ENCODE results near the gene ABCG1. TPM values are rescaled to one million over a fixed set of nuclear protein-coding genes. Genes with fewer than 3 reads are reported as not detected.

Gene ABCG1
- total and polyA plus RNA-seq, 12 donors: 5.5 to 26.2 (median 14.6) TPM

DNA sequence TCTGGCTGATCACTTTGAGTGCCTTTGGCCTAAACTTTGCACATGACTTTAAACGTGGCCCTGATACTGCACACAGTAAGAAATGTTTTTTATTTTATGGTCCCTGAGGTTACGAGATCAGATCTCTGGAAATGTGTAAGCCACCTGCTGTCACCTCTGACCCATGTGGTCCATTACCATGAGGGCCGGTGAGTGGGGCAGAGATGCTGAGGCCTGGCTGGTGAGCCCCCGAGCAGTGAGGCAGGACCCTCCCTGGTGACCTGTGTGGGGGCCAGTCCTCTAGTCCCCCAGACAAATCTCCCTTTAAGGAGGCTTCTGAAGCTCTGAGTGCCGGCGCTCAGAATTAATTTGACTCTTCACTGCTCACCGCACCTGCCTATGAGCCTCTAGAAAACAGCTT is 83.9 kb downstream of the ABCG1 start:
- Histone ChIP-seq H3K27me3 (peaks cover 0 to 21% (median 6%) of the 10 kb centered on the region in 7 donors), H3K36me3 (peaks cover 0 to 6% (median 0%) of the 10 kb centered on the region in 9 donors), H3K9me3 (no peaks in the 10 kb centered on the region), H3K27ac (peak overlapping the region in 9 of 10 donors; percentile 59 to 89 (median 83)), H3K4me3 (no peak overlapping the region), H3K4me1 (peaks cover 10 to 54% (median 32%) of the 10 kb centered on the region in 9 donors)
- ATAC-seq (no peak), DNase-seq (no peak)
- WGBS, 2 donors: 87 to 88% methylated on average over 7 of the region's 7 CpGs
- TF ChIP-seq, protein P1, sequence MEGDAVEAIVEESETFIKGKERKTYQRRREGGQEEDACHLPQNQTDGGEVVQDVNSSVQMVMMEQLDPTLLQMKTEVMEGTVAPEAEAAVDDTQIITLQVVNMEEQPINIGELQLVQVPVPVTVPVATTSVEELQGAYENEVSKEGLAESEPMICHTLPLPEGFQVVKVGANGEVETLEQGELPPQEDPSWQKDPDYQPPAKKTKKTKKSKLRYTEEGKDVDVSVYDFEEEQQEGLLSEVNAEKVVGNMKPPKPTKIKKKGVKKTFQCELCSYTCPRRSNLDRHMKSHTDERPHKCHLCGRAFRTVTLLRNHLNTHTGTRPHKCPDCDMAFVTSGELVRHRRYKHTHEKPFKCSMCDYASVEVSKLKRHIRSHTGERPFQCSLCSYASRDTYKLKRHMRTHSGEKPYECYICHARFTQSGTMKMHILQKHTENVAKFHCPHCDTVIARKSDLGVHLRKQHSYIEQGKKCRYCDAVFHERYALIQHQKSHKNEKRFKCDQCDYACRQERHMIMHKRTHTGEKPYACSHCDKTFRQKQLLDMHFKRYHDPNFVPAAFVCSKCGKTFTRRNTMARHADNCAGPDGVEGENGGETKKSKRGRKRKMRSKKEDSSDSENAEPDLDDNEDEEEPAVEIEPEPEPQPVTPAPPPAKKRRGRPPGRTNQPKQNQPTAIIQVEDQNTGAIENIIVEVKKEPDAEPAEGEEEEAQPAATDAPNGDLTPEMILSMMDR (IDR thresholded peaks at IDR 0.05): no peak
- intact Hi-C loops (cut with DNase I): loop anchor here in 3 of 10 donors (10.0 kb wide), 1 partner anchor 138 kb away; no protein-coding TSS in a partner anchor

DNA sequence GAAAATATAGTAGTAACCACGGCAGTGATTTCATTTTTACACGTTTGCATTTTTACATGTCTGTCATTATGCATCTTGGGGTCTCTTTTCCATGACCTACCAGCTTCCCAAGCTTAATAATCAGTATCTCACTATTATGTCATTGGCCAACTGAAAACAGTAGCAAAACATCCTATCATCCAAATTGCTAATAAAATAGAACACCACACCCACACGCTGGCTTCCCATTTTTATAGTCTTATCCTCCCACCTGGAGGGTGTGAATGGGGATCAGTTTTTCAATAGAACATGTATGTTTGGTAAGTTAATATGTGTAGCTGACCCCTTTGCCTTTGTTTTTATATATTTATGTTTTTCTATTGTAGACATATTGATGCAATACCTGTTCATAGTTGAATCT is 84.5 kb downstream of the ABCG1 start:
- peaks cover 0 to 27% (median 9%) of the 10 kb centered on the region in 7 donors for H3K27me3 ChIP-seq
- H3K9me3 ChIP-seq: no peaks in the 10 kb centered on the region
- peaks cover 10 to 53% (median 32%) of the 10 kb centered on the region in 9 donors for H3K4me1 ChIP-seq
- WGBS, 2 donors: 80 to 88% methylated on average over 3 of the region's 3 CpGs
- intact Hi-C loops (cut with DNase I): loop anchor here in 3 of 10 donors (10.0 kb wide), 1 partner anchor 139 kb away; no protein-coding TSS in a partner anchor
- H3K27ac ChIP-seq: peak overlapping the region in 2 of 10 donors; percentile 83 to 89
- DNase-seq (no peak), ATAC-seq (no peak)
- TF ChIP-seq, protein P1 (IDR thresholded peaks at IDR 0.05): no peak
- H3K4me3 ChIP-seq: no peak overlapping the region
- H3K36me3 ChIP-seq: no peaks in the 10 kb centered on the region

DNA sequence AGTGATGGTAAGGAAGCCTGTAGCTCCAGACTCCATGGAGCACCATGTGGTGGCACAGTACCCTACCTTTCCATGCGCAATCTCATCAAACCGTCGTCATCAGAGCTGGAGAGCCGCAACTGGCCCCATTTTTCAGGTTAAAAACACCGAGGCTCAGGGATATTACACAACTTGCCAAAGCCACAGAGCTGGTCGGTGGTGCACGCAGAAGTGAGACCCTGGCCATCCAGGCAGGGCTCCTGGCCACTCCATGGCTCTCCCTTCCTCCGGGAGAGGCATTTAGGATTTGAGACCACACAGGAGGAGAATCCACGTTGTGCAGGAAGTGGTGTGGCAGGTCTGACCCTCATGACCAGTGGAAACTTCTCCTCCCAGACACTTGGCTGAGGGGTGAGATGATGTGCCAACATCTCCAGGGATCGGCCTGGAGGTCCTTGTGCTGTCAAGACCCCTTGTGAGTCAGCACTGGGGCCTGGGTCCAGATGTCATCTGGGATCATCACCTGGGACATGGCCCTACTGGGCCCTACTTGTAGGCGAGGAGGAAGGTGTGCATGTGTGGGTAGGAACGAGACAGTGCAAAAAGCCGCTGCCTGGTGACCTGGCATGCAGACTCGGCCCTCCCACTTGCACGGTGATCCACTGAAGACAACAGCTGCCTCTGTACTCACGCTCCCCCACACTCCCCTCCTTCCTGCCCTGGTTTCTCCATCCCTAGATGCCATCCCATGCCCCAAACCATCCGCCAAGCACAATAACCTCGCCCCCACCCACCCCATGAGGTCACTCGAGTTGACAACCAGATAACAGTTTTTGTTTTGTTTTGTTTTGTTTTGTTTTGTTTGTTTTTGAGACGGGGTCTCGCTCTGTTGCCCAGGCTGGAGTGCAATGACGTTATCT is 85.9 kb downstream of the ABCG1 start:
- H3K27me3 ChIP-seq: peaks cover 0 to 41% (median 13%) of the 10 kb centered on the region in 7 donors
- H3K4me1 ChIP-seq: peaks cover 7 to 50% (median 32%) of the 10 kb centered on the region in 9 donors
- 84 to 85% methylated on average over 22 of the region's 22 CpGs for WGBS, 2 donors
- H3K9me3 ChIP-seq: no peaks in the 10 kb centered on the region
- no peak for DNase-seq
- no peaks in the 10 kb centered on the region for H3K36me3 ChIP-seq
- intact Hi-C loops (cut with DNase I): loop anchor here in 3 of 10 donors (10.0 kb wide), 1 partner anchor 140 kb away; no protein-coding TSS in a partner anchor
- H3K4me3 ChIP-seq: no peak overlapping the region
- no peak overlapping the region for H3K27ac ChIP-seq
- ATAC-seq: no peak
- TF ChIP-seq, protein P1 (IDR thresholded peaks at IDR 0.05): no peak

DNA sequence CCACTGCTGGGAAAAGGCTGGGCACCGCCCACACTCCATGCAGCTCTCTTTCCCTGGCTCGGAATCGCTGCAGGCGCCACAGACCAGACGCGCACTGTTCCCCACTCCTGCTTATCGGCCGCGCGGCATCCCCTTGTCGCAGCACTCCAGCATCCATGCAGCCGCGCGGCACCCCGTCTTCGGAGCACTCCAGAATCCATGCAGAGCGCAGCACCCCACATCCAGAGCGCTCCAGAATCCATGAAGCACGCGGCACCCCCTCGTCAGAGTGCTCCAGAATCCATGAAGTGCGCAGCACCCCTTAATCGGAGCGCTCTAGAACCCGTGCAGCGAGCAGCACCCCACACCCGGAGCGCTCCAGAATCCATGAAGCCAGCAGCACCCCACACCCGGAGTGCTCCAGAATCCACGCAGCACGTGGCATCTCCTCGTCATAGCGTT is 86.8 kb downstream of the ABCG1 start:
- TF ChIP-seq, protein P1 (IDR thresholded peaks at IDR 0.05): no peak
- Histone ChIP-seq H3K27ac (no peak overlapping the region), H3K27me3 (peaks cover 0 to 45% (median 15%) of the 10 kb centered on the region in 7 donors), H3K9me3 (no peaks in the 10 kb centered on the region), H3K4me3 (no peak overlapping the region), H3K36me3 (no peaks in the 10 kb centered on the region), H3K4me1 (peaks cover 4 to 44% (median 27%) of the 10 kb centered on the region in 9 donors)
- DNase-seq: no peak
- intact Hi-C loops (cut with DNase I): loop anchor here in 3 of 10 donors (10.0 kb wide), 1 partner anchor 141 kb away; no protein-coding TSS in a partner anchor
- no peak for ATAC-seq
- WGBS, 2 donors: 95 to 96% methylated on average over 33 of the region's 33 CpGs

All from heart right ventricle (tissue), 16 donors.